Upper lobe of left lung (tissue), 4 donors: ENCODE results near the gene TNS3.

Experiments
- EP300 ChIP-seq, 4 donors: sonication (generic); formaldehyde crosslinking; IDR thresholded peaks; one replicate each; pipeline ENCODE4 v1.5.1; 2017; ENCODE audit warnings: antibody characterized with exemption in 4 of 4, control low read depth in 2 of 4
- POLR2A ChIP-seq, 4 donors: fragments of 450-650 bp; IDR thresholded peaks; one replicate each; pipeline ENCODE4 v1.5.1; 2016 to 2017; ENCODE audit warnings: antibody characterized with exemption in 4 of 4, mild to moderate bottlenecking in 2 of 4
- TF ChIP-seq, protein P1 (sequence below), 6 experiments: fragments of 450-650 bp in 4 of 6; fragments of 200-600 bp in 2 of 6; sonication (generic) in 2 of 6; IDR thresholded peaks; one replicate each; pipeline ENCODE4 v1.5.1; 2016 to 2019; ENCODE audit warnings: antibody characterized with exemption in 6 of 6

DNA sequence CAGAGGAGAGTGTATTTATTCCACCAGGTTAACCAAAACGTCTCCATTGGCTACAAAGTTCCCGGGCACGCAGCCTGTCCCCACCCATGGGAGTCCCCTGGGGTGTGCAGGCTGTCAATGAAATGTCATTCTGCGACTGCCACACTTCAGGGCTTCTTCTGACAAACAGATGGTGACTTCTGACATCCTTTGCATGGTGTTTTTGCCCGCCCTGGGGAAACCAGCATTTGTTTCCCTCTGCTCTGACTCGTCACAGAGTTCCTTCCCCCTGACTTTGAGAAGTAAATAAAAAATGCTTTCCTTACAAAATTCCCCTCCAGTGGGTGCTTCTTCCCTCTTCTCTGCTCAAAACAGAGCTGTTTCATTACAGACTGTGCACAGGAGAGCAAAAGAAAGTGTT lies 38.2 kb downstream of the TNS3 start:
- TF ChIP-seq POLR2A (IDR thresholded peaks at IDR 0.05) = no peak
- TF ChIP-seq, protein P1, sequence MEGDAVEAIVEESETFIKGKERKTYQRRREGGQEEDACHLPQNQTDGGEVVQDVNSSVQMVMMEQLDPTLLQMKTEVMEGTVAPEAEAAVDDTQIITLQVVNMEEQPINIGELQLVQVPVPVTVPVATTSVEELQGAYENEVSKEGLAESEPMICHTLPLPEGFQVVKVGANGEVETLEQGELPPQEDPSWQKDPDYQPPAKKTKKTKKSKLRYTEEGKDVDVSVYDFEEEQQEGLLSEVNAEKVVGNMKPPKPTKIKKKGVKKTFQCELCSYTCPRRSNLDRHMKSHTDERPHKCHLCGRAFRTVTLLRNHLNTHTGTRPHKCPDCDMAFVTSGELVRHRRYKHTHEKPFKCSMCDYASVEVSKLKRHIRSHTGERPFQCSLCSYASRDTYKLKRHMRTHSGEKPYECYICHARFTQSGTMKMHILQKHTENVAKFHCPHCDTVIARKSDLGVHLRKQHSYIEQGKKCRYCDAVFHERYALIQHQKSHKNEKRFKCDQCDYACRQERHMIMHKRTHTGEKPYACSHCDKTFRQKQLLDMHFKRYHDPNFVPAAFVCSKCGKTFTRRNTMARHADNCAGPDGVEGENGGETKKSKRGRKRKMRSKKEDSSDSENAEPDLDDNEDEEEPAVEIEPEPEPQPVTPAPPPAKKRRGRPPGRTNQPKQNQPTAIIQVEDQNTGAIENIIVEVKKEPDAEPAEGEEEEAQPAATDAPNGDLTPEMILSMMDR (IDR thresholded peaks at IDR 0.05) = no peak
- TF ChIP-seq EP300 (IDR thresholded peaks at IDR 0.05) = no peak
